WTC11 (cell line): ENCODE data around the gene KLHL25. TPM values are rescaled to one million over a fixed set of nuclear protein-coding genes. Genes with fewer than 3 reads are reported as not detected.

ENCODE experiments used
- ATAC-seq: fragments of 200-7000 bp; cut with Tn5 transposase; 2 replicates; pipeline ENCODE4 v1.10.0; 2021; ENCODE audit warnings: mild to moderate bottlenecking, moderate library complexity
- CTCF ChIA-PET: fragments of 300-600 bp; sonication (Branson Sonifier 250); formaldehyde crosslinking; loops from one replicate; lab custom pipeline; 2021; ENCODE audit warnings: antibody characterized with exemption; lab: Charles Lee
- POLR2A ChIA-PET: fragments of 350-600 bp; sonication (Branson Sonifier 250); formaldehyde crosslinking; loops from one replicate; lab custom pipeline; 2021; ENCODE audit warnings: antibody characterized with exemption; lab: Charles Lee
- DNase-seq: peaks from one replicate; pipeline ENCODE4 v3.0.0; 2021; ENCODE audit warnings: low spot score
- H3K27ac Mint-ChIP-seq: 2 replicates; pipeline ENCODE4 v1.8.0; 2021; ENCODE audit warnings: mixed read lengths
- H3K27me3 Mint-ChIP-seq: 2 replicates; pipeline ENCODE4 v1.8.0; 2021; ENCODE audit warnings: low read depth, mild to moderate bottlenecking, moderate library complexity, mixed read lengths
- H3K36me3 Mint-ChIP-seq: 2 replicates; pipeline ENCODE4 v1.8.0; 2021; ENCODE audit warnings: mixed read lengths
- H3K4me1 Mint-ChIP-seq: 2 replicates; pipeline ENCODE4 v1.8.0; 2022; ENCODE audit warnings: mixed read lengths
- H3K4me3 Mint-ChIP-seq: 2 replicates; pipeline ENCODE4 v1.8.0; 2021; ENCODE audit warnings: mild to moderate bottlenecking, moderate library complexity, mixed read lengths
- H3K9me3 Mint-ChIP-seq: 2 replicates; pipeline ENCODE4 v1.8.0; 2021; ENCODE audit warnings: mixed read lengths
- AR ChIP-seq: fragments of 250-450 bp; sonication (Bioruptor Pico); IDR thresholded peaks from 2 replicates; pipeline ENCODE4 v1.9.0; 2021; ENCODE audit warnings: mild to moderate bottlenecking
- CBFB ChIP-seq: sonication (generic); formaldehyde crosslinking; IDR thresholded peaks from 2 replicates; pipeline ENCODE4 v1.8.1; 2022; ENCODE audit warnings: mild to moderate bottlenecking, low read depth, missing genetic modification reagents
- E2F1 ChIP-seq: sonication (generic); formaldehyde crosslinking; IDR thresholded peaks from 2 replicates; pipeline ENCODE4 v1.8.0; 2022; ENCODE audit warnings: mild to moderate bottlenecking, missing genetic modification reagents
- ETV6 ChIP-seq: sonication (generic); formaldehyde crosslinking; IDR thresholded peaks from 2 replicates; pipeline ENCODE4 v1.8.1; 2022; ENCODE audit warnings: mild to moderate bottlenecking, missing genetic modification reagents
- GABPB1 ChIP-seq: sonication (generic); formaldehyde crosslinking; IDR thresholded peaks from 2 replicates; pipeline ENCODE4 v1.8.1; 2023; ENCODE audit warnings: mild to moderate bottlenecking, missing genetic modification reagents
- GRHL2 ChIP-seq: fragments of 250-450 bp; sonication (Bioruptor Pico); IDR thresholded peaks from 2 replicates; pipeline ENCODE4 v1.8.0; 2022; ENCODE audit warnings: mild to moderate bottlenecking, moderate library complexity; ENCODE audit not compliant: insufficient replicate concordance, severe bottlenecking
- MXD4 ChIP-seq: fragments of 250-450 bp; sonication (Bioruptor Pico); IDR thresholded peaks from 2 replicates; pipeline ENCODE4 v1.8.0; 2021; ENCODE audit warnings: mild to moderate bottlenecking, moderate library complexity, borderline replicate concordance
- MYBL2 ChIP-seq: sonication (generic); formaldehyde crosslinking; IDR thresholded peaks from 2 replicates; pipeline ENCODE4 v1.8.1; 2023; ENCODE audit warnings: mild to moderate bottlenecking, moderate library complexity, missing genetic modification reagents
- NFYB ChIP-seq: sonication (generic); formaldehyde crosslinking; conservative IDR thresholded peaks from 2 replicates; pipeline ENCODE4 v1.8.0; 2022; ENCODE audit warnings: low read depth, missing genetic modification reagents
- PRDM15 ChIP-seq: sonication (generic); formaldehyde crosslinking; IDR thresholded peaks from 2 replicates; pipeline ENCODE4 v1.8.0; 2022; ENCODE audit warnings: missing genetic modification reagents
- PREB ChIP-seq: sonication (generic); formaldehyde crosslinking; IDR thresholded peaks from 2 replicates; pipeline ENCODE4 v1.8.1; 2022; ENCODE audit warnings: mild to moderate bottlenecking, missing genetic modification reagents, moderate library complexity, borderline replicate concordance
- RELA ChIP-seq: sonication (generic); formaldehyde crosslinking; IDR thresholded peaks from 2 replicates; pipeline ENCODE4 v1.8.1; 2022; ENCODE audit warnings: missing genetic modification reagents, mild to moderate bottlenecking, borderline replicate concordance
- SP1 ChIP-seq: sonication (generic); formaldehyde crosslinking; conservative IDR thresholded peaks from 2 replicates; pipeline ENCODE4 v1.8.1; 2022; ENCODE audit warnings: missing genetic modification reagents
- TEAD4 ChIP-seq: sonication (generic); formaldehyde crosslinking; IDR thresholded peaks from 2 replicates; pipeline ENCODE4 v1.8.0; 2022; ENCODE audit warnings: mild to moderate bottlenecking, missing genetic modification reagents
- TP53 ChIP-seq: sonication (generic); formaldehyde crosslinking; IDR thresholded peaks from 2 replicates; pipeline ENCODE4 v1.8.1; 2023; ENCODE audit warnings: mild to moderate bottlenecking, missing genetic modification reagents
- ZNF281 ChIP-seq: sonication (generic); formaldehyde crosslinking; IDR thresholded peaks from 2 replicates; pipeline ENCODE4 v1.8.0; 2023; ENCODE audit warnings: mild to moderate bottlenecking, missing genetic modification reagents
- ZNF423 ChIP-seq: fragments of 250-450 bp; sonication (Bioruptor Pico); IDR thresholded peaks from 2 replicates; pipeline ENCODE4 v2.1.2; 2022; ENCODE audit warnings: mild to moderate bottlenecking, moderate library complexity
- ZNF532 ChIP-seq: fragments of 250-450 bp; sonication (Bioruptor Pico); IDR thresholded peaks from 2 replicates; pipeline ENCODE4 v1.9.0; 2021; ENCODE audit warnings: mild to moderate bottlenecking, borderline replicate concordance
- ZSCAN18 ChIP-seq: fragments of 250-450 bp; sonication (Bioruptor Pico); IDR thresholded peaks from 2 replicates; pipeline ENCODE4 v2.1.2; 2022; ENCODE audit warnings: mild to moderate bottlenecking, moderate library complexity
- total RNA-seq: library from RNA; stranded (reverse); gene quantifications from 3 replicates; pipeline ENCODE4 v1.2.3, GENCODE V29; 2021

The KLHL25 gene
- total RNA-seq, 1 experiment from 2014 or later, result 14.1 TPM

GRCh38 chr15:85789496-85789875 is 5.2 kb downstream of the KLHL25 start:
- DNase-seq (no peak), ATAC-seq (no peak)
- POLR2A ChIA-PET, result interaction anchor here (0.6 to 1.5 kb wide), 2 partner anchors 11 to 303 kb away, joined by 3 to 5 read pairs; no protein-coding TSS in a partner anchor
- 0 out of 2 replicates have a peak overlapping the region, but pooled peaks have one; percentile 70 for H3K27ac Mint-ChIP-seq
- H3K4me3 Mint-ChIP-seq, result no peak overlapping the region
- H3K4me1 Mint-ChIP-seq, result peaks cover 66% of the 10 kb centered on the region
- H3K36me3 Mint-ChIP-seq, result peaks cover 4% of the 10 kb centered on the region; the same call in 1 of the 2 replicates
- CTCF ChIA-PET, result interaction anchor here (0.9 to 2.3 kb wide), 4 partner anchors 13 to 51 kb away, joined by 3 to 15 read pairs (median 6); no protein-coding TSS in a partner anchor
- H3K9me3 Mint-ChIP-seq, result no peaks in the 10 kb centered on the region
- H3K27me3 Mint-ChIP-seq, result no peaks in the 10 kb centered on the region
- TF ChIP-seq MYBL2 (no peak), TEAD4 (CRISPR knock-in tag) (no peak), RELA (CRISPR knock-in tag) (no peak), GRHL2 (no peak), AR (no peak), PREB (no peak), ZNF532 (CRISPR knock-in tag) (no peak), E2F1 (CRISPR knock-in tag) (no peak), MXD4 (CRISPR knock-in tag) (no peak), ZSCAN18 (CRISPR knock-in tag) (no peak), TP53 (CRISPR knock-in tag) (no peak), NFYB (CRISPR knock-in tag) (no peak), CBFB (CRISPR knock-in tag) (no peak), ETV6 (CRISPR knock-in tag) (no peak), ZNF281 (CRISPR knock-in tag) (no peak), SP1 (CRISPR knock-in tag) (no peak), GABPB1 (CRISPR knock-in tag) (no peak), PRDM15 (CRISPR knock-in tag) (no peak), ZNF423 (CRISPR knock-in tag) (no peak)
